HepG2 (cell line): ENCODE measurements around the gene PACSIN1. TPM values are rescaled to one million over a fixed set of nuclear protein-coding genes. Genes with fewer than 3 reads are reported as not detected.
A peak's percentile ranks its signal among the peaks of the same experiment; 100 is the strongest.

Experiments used
- ASH2L ChIP-seq: fragments of 300-600, 200-600 bp; sonication (generic); IDR thresholded peaks from 2 replicates; pipeline ENCODE4 v1.7.0; 2017; ENCODE audit warnings: low read depth, mild to moderate bottlenecking, moderate library complexity, mixed read lengths, low read length; ENCODE audit not compliant: insufficient read length
- CENPX ChIP-seq: sonication (generic); formaldehyde crosslinking; IDR thresholded peaks from 2 replicates; pipeline ENCODE4 v1.9.0; 2021; ENCODE audit warnings: mild to moderate bottlenecking, missing genetic modification reagents, moderate library complexity
- CERS6 ChIP-seq: sonication (generic); formaldehyde crosslinking; IDR thresholded peaks from 2 replicates; pipeline ENCODE4 v1.5.0; 2020; ENCODE audit warnings: missing genetic modification reagents
- CREM ChIP-seq, 2 experiments: sonication (generic) in 1 of 2; formaldehyde crosslinking in 1 of 2; IDR thresholded peaks; 2 replicates each; pipeline versions ENCODE4 v1.4.0 to v1.6.1; 2016 to 2020; ENCODE audit warnings: antibody characterized with exemption in 1 of 2, mild to moderate bottlenecking in 1 of 2, missing genetic modification reagents in 1 of 2
- FOXO1 ChIP-seq: sonication (generic); formaldehyde crosslinking; IDR thresholded peaks from 2 replicates; pipeline ENCODE4 v1.4.0; 2020; ENCODE audit warnings: missing genetic modification reagents
- HCFC1 ChIP-seq: fragments of 150-350 bp; IDR thresholded peaks from 2 replicates; pipeline ENCODE4 v1.6.1; 2014; ENCODE audit warnings: low read depth, low read length
- KDM3A ChIP-seq: IDR thresholded peaks from 2 replicates; pipeline ENCODE4 v1.6.1; 2018; ENCODE audit warnings: low read depth, missing compliant biosample characterization
- KDM5A ChIP-seq: fragments of 200-600 bp; sonication (generic); IDR thresholded peaks from 2 replicates; pipeline ENCODE4 v1.7.0; 2018; ENCODE audit warnings: antibody characterized with exemption, mild to moderate bottlenecking, low read length, borderline replicate concordance
- MEIS1 ChIP-seq: sonication (generic); formaldehyde crosslinking; IDR thresholded peaks from 2 replicates; pipeline ENCODE4 v1.9.0; 2021; ENCODE audit warnings: mild to moderate bottlenecking, missing genetic modification reagents, moderate library complexity, borderline replicate concordance
- MXI1 ChIP-seq: IDR thresholded peaks from 3 replicates; pipeline ENCODE4 v1.6.1; 2012; ENCODE audit warnings: low read depth, low read length, inconsistent platforms, borderline replicate concordance
- PCBP2 ChIP-seq: fragments of 200-400 bp; formaldehyde crosslinking; optimal IDR thresholded peaks from 2 replicates; pipeline ENCODE3; 2018; ENCODE audit warnings: low read length, low read depth; ENCODE audit not compliant: poor library complexity, severe bottlenecking
- PLRG1 ChIP-seq: fragments of 450-650 bp; conservative IDR thresholded peaks from 2 replicates; pipeline ENCODE4 v1.6.1; 2016
- POLR2G ChIP-seq: fragments of 200-400 bp; formaldehyde crosslinking; IDR thresholded peaks from 2 replicates; pipeline ENCODE4 v1.6.1; 2018; ENCODE audit warnings: mild to moderate bottlenecking, low read depth, low read length, moderate library complexity
- RARA ChIP-seq: IDR thresholded peaks from 2 replicates; pipeline ENCODE4 v1.6.1; 2016; ENCODE audit warnings: missing genetic modification reagents, missing compliant biosample characterization
- ZNF331 ChIP-seq: sonication (generic); formaldehyde crosslinking; IDR thresholded peaks from 2 replicates; pipeline ENCODE4 v1.4.0; 2020; ENCODE audit warnings: missing genetic modification reagents
- ZNF431 ChIP-seq: sonication (generic); formaldehyde crosslinking; IDR thresholded peaks from 2 replicates; pipeline ENCODE4 v1.9.0; 2022; ENCODE audit warnings: missing genetic modification reagents, low read depth, mild to moderate bottlenecking, borderline replicate concordance
- ZNF496 ChIP-seq: sonication (generic); formaldehyde crosslinking; IDR thresholded peaks from 2 replicates; pipeline ENCODE4 v1.8.1; 2023; ENCODE audit warnings: mild to moderate bottlenecking, moderate library complexity, missing genetic modification reagents; ENCODE audit not compliant: insufficient replicate concordance
- ZNF597 ChIP-seq: sonication (generic); formaldehyde crosslinking; IDR thresholded peaks from 2 replicates; pipeline ENCODE4 v1.5.0; 2020; ENCODE audit warnings: missing genetic modification reagents
- ZNF7 ChIP-seq: IDR thresholded peaks from 2 replicates; pipeline ENCODE4 v1.6.1; 2016; ENCODE audit warnings: missing biosample characterization, missing genetic modification reagents
- ZNF713 ChIP-seq: sonication (generic); formaldehyde crosslinking; IDR thresholded peaks from 2 replicates; pipeline ENCODE4 v1.4.0; 2020; ENCODE audit warnings: mild to moderate bottlenecking, missing genetic modification reagents
- ZNF720 ChIP-seq: sonication (generic); formaldehyde crosslinking; IDR thresholded peaks from 2 replicates; pipeline ENCODE4 v1.4.0; 2020; ENCODE audit warnings: missing genetic modification reagents
- polyA plus RNA-seq, 8 experiments: library from polyadenylated mRNA; depleted of rRNA in 3 of 8; stranded (reverse) in 7 of 8; unstranded in 1 of 8; fragments of >200 nt; fragmentation: Illumina TruSeq in 4 of 8; extraction: Trizol in 4 of 8; gene quantifications; 2 replicates each; pipeline versions ENCODE4 v1.2.1 to v1.2.3, GENCODE V29; 2011 to 2016; ENCODE audit warnings: low read depth in 4 of 8, missing spikeins in 1 of 8, mixed read lengths in 1 of 8; ENCODE audit not compliant: insufficient read depth in 1 of 8
- total RNA-seq, 5 experiments: library from RNA; depleted of rRNA; stranded (reverse); fragments of >200 nt; fragmentation: Illumina TruSeq; extraction: Trizol; gene quantifications; 2 replicates each; pipeline ENCODE4 v1.2.3, GENCODE V29; 2016; ENCODE audit warnings: low read depth in 1 of 5
- TF ChIP-seq, protein P1 (sequence below): sonication (generic); formaldehyde crosslinking; IDR thresholded peaks from 2 replicates; pipeline ENCODE4 v1.4.0; 2020; ENCODE audit warnings: mild to moderate bottlenecking, missing genetic modification reagents
- TF ChIP-seq, protein P2 (sequence below): fragments of 450-650 bp; IDR thresholded peaks from 2 replicates; pipeline ENCODE4 v1.6.1; 2017
- TF ChIP-seq, protein P3 (sequence below): sonication (generic); formaldehyde crosslinking; IDR thresholded peaks from 2 replicates; pipeline ENCODE4 v1.8.1; 2022; ENCODE audit warnings: low read depth, mild to moderate bottlenecking, missing genetic modification reagents

Gene PACSIN1
- total and polyA plus RNA-seq, 2 of the 13 experiments (the other 11 are each of a cell fraction or from before 2014, with no cell fraction given) = not detected

DNA sequence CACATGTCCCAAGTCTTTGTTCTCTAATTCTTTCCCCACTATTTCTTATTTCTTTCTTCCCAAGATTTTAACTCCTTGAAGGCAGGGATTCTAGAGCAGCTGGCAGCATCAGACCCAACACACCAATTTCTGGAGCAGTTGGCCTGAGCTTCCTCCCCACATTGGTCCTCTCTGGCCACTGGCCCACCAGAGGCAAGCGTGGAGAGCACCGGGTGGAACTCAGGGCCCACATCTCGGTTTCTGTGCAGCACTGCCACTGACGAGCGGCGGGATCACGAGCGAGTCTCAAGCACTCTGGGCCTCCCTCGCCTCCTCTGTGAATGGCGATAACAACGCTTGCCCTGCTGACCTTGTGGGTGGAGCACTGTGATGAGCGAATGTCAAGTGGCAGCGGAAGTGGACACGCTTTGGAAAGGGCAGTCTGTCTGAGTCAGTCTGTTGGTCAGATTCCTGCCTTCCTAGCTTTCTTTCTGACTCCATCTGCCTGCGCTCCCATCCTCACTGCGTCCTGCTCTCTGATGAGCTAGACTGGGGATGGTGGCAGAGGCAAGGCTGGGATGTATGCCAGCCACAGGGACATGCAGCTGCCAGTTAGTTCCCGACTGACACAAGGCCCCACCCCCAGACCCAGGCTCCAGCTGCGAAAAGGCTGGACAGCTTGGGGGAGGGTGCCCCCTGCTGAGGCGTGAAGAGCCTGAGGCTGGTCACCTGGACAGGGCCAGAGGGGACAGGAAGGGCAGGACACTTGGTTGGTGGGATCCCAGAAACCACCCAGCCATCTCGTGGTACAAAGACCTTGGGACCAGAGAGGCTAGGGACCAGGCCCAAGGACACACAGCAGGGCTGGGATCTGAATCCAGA, 94.7 kb downstream of the PACSIN1 start (continued):
- no peak for TF ChIP-seq ZNF597 (CRISPR knock-in tag)
- peak; percentile 34; the same call in 1 of the 3 replicates for TF ChIP-seq MXI1
- no peak for TF ChIP-seq ZNF431 (CRISPR knock-in tag)
- TF ChIP-seq ZNF331 (CRISPR knock-in tag) = no peak
- no peak for TF ChIP-seq CERS6 (CRISPR knock-in tag)
- TF ChIP-seq, protein P1, sequence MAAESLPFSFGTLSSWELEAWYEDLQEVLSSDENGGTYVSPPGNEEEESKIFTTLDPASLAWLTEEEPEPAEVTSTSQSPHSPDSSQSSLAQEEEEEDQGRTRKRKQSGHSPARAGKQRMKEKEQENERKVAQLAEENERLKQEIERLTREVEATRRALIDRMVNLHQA (CRISPR knock-in tag) = no peak
- no peak for TF ChIP-seq ZNF713 (CRISPR knock-in tag)
- no peak for TF ChIP-seq POLR2G
- TF ChIP-seq KDM3A (CRISPR knock-in tag) = 0 out of 2 replicates have a peak, but pooled peaks have one; percentile 44
- no peak for TF ChIP-seq CENPX (CRISPR knock-in tag)
- TF ChIP-seq HCFC1 = no peak
- no peak for TF ChIP-seq KDM5A
- no peak for TF ChIP-seq ZNF7 (CRISPR knock-in tag)
- no peak for TF ChIP-seq CREM (IDR thresholded peaks at IDR 0.05)
- TF ChIP-seq CREM (CRISPR knock-in tag; IDR thresholded peaks at IDR 0.05) = no peak
- TF ChIP-seq ZNF720 (CRISPR knock-in tag) = no peak
- TF ChIP-seq, protein P2, sequence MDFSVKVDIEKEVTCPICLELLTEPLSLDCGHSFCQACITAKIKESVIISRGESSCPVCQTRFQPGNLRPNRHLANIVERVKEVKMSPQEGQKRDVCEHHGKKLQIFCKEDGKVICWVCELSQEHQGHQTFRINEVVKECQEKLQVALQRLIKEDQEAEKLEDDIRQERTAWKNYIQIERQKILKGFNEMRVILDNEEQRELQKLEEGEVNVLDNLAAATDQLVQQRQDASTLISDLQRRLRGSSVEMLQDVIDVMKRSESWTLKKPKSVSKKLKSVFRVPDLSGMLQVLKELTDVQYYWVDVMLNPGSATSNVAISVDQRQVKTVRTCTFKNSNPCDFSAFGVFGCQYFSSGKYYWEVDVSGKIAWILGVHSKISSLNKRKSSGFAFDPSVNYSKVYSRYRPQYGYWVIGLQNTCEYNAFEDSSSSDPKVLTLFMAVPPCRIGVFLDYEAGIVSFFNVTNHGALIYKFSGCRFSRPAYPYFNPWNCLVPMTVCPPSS = no peak
- TF ChIP-seq, protein P3, sequence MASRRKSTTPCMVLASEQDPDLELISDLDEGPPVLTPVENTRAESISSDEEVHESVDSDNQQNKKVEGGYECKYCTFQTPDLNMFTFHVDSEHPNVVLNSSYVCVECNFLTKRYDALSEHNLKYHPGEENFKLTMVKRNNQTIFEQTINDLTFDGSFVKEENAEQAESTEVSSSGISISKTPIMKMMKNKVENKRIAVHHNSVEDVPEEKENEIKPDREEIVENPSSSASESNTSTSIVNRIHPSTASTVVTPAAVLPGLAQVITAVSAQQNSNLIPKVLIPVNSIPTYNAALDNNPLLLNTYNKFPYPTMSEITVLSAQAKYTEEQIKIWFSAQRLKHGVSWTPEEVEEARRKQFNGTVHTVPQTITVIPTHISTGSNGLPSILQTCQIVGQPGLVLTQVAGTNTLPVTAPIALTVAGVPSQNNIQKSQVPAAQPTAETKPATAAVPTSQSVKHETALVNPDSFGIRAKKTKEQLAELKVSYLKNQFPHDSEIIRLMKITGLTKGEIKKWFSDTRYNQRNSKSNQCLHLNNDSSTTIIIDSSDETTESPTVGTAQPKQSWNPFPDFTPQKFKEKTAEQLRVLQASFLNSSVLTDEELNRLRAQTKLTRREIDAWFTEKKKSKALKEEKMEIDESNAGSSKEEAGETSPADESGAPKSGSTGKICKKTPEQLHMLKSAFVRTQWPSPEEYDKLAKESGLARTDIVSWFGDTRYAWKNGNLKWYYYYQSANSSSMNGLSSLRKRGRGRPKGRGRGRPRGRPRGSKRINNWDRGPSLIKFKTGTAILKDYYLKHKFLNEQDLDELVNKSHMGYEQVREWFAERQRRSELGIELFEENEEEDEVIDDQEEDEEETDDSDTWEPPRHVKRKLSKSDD (CRISPR knock-in tag) = 0 out of 2 replicates have a peak, but pooled peaks have one; percentile 46
- peak; percentile 55 for TF ChIP-seq FOXO1 (CRISPR knock-in tag)
- peak; percentile 78 for TF ChIP-seq RARA
- TF ChIP-seq ASH2L = no peak
- TF ChIP-seq PLRG1 = no peak
- no peak for TF ChIP-seq PCBP2
- peak; percentile 98; the same call in 1 of the 2 replicates for TF ChIP-seq MEIS1 (CRISPR knock-in tag)
- no peak for TF ChIP-seq ZNF496 (CRISPR knock-in tag)
